Urothelium cell line (cell line): ENCODE results near the gene PDLIM5.
"Not testable (repeated sequence)": the region's sequence is repeated elsewhere in the genome, so short reads cannot be mapped to it uniquely, and the experiment has no call there.

ENCODE experiments used
- DNase-seq: peaks from one replicate; pipeline ENCODE4 v3.0.0; 2011; ENCODE audit warnings: low spot score, mixed read lengths
- FAIRE-seq: peaks from 2 replicates; lab custom pipeline; 2011; peaks lifted over from hg19 to GRCh38; lab: Jason Lieb, UNC

PDLIM5 gene

DNA sequence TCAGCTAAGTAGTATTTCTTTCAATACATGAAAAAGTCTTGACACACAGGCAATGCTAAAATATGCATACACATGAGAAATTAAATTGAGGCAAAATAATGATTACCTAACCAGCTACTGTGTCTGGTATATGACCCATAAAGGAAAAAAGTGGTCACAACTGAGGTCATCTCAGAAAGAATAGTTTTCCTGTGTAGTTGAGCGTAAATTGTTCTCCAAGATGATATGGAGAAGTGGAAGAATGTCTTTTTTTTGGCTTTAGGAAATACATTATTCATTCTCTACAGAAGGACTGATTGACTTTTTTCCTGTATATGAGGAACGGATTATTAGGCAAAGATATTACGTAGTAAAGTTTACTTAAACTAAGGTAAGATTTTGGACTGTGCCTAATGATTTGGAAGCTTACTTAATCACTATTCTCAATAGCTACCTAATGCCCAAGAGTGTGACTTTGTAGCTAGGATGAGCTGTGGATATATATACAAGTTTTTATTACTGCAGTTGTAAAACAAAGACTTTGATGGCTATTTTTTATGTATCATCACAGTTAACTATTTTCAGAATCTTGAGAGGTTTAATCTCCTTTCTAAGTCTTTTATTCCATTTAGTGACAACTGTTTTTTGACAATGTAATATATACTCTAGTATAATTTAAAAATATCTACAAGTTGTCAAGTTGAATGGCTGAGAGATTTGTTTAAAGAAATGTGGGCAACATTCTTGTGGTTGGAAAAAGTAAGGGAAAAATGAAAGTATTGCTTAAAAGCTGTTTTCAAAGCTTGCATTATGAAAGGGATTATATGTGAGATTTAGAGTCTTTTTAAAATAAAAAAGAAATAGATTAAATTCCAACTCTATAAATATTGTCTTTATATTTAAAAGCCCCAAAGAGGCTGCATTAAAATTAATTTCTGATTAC is 100.2 kb downstream of the PDLIM5 start:
- no peak for DNase-seq
- no peak for FAIRE-seq

DNA sequence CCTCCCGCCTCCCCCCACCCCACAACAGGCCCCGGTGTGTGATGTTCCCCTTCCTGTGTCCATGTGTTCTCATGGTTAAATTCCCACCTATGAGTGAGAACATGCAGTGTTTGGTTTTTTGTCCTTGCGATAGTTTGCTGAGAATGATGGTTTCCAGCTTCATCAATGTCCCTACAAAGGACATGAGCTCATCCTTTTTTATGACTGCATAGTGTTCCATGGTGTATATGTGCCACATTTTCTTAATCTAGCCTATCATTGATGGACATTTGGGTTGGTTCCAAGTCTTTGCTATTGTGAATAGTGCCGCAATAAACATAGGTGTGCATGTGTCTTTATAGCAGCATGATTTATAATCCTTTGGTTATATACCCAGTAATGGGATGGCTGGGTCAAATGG is 104.3 kb downstream of the PDLIM5 start:
- DNase-seq, FAIRE-seq: not testable (repeated sequence)

DNA sequence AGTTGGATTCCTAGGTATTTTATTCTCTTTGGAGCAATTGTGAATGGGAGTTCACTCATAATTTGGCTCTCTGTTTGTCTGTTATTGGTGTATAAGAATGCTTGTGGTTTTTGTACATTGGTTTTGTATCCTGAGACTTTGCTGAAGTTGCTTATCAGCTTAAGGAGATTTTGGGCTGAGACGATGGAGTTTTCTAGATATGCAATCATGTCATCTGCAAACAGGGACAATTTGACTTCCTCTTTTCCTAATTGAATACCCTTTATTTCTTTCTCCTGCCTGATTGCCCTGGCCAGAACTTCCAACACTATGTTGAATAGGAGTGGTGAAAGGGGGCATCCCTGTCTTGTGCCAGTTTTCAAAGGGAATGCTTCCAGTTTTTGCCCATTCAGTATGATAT is 105.9 kb downstream of the PDLIM5 start:
- FAIRE-seq, DNase-seq: not testable (repeated sequence)

DNA sequence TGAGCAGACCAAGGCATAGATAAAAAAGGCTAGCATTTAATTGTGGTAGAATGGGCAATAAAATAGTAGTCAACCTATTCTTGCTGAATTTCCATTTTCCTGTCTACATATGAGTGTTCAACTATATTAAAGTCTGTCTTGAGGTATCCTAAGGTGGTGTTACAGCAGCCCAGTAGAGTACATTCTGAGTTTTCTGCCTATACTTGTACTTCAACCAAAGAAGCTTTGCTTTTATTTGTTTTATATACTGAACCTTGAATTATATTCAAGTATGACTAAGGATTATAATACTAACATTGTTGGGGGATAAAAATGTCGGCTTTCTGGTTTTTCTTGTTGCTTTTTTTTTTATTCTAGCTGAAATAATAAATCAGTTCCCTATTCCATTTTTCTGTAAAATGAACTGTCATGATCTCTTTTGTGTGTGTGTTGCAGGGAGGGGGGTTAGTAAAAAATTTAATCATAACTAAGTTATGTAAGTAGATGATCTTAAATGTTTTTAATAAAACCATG is 106.7 kb downstream of the PDLIM5 start:
- FAIRE-seq: no peak
- DNase-seq: no peak

DNA sequence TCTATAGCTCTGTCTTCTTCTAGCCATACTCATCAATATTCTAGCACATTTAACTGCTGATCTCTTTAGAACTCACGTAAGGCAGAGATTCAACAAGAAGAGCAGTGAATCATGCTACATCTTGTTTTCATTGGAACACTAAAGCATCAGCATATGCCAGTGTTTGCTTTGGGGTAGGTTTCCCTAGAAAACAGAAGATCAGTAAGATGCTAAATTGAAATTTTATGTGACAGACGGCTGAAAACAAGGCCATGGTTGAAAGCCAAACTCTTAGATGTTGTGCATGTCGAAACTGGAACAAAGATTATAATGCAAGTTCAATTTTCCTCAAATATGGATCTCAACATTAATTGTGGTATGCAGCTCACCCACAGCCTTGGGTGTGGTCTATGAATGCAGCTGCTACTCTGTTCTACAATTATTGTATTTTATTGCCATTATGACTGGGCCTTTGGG is 107.6 kb downstream of the PDLIM5 start:
- DNase-seq (no peak), FAIRE-seq (no peak)

DNA sequence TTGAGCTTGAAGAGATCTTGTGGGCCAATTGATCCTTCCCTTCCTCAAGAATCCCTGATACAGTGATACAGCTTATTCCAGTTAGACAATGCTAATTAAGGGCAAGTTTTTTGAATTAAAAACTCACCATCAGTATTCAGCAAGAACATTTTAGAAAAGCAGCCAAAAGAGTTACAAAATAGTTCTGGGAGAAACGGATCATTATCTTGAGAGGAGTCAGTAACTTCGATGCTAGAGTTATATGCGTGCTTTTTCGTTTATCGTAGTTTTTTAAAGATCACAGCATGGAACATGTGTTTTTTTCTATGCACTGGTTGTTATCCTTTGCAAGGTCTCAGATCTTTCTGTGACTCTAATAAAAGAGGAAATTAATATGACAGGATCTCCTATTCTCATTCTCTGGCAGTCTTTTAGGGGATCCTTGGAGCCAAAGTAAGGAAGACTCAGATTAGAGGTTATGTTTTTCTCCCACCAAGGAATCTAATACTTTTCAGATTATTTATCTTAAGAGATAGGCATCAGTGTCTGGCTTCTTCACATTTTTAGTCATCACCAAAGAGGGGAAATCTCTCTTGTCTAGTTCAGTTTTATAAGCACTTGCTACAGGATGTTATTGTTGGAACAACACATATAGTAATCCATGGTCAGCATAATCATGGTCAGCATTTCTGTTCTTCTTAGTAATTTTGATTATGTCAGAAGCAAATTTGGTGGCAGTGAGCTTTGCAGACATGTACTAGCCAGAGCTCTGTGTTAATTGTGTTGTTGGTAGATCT is 109.7 kb downstream of the PDLIM5 start:
- no peak for FAIRE-seq

DNA sequence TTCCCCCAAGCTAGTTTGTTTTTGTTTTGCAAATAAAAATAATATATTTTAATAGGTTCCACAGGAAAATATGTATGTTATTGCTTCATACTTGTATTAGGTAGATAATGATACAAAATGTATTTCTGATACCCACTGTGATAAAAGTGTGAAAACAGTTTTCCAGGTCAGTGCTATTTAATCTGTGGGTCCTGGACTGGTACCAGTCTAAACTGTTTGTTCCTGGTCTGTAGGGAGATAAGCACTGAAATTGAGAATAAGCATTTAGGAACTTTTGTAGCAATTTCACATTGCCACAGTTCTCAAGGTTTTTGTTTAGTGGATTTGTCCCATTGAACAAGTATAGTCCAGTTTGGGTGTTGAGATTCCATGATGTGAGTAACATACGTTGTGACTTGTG is 110.5 kb downstream of the PDLIM5 start:
- no peak for DNase-seq

More for the DNA sequence above, 109.7 kb downstream of the PDLIM5 start:
- DNase-seq: no peak

DNA sequence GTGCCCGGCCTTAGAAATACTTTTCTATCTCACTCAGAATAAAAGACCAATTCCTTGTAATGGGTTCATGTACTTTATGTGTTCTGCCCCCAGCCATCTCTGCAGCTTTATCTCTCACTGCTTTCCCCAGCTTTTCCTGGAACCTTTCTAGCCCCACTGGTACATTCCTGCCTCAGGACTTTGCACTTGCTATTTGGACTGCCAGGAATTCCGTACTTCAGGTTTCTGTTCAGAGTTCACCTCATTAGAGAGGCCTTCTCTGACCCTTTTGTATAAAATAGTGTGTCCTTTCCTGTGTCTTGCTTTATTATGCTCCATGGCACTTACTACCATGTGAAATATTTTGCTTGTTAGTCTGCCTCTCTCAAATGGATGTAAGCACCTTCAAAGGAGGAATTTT is 112.5 kb downstream of the PDLIM5 start:
- no peak for DNase-seq
- FAIRE-seq: no peak

More for the DNA sequence above, 110.5 kb downstream of the PDLIM5 start:
- FAIRE-seq: no peak

DNA sequence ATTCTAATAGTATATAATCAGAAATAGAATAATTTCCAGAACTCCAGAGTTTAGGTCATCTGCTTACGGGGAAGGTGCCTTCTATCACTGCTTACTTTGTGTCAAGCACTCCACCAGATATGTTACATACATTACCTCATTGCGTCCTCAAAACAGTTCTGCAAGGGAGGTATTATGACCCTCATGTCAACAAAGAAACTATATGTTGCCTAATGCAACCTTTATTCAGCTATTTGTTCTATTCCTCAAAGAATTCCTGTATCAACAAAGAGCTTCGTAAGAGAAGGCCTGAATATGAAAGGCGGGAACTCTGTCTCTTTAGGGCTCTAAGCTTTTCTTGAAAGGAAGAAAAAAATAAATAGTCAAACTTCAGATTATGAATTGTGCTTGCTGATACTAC is 114.7 kb downstream of the PDLIM5 start:
- FAIRE-seq (no peak), DNase-seq (no peak)

DNA sequence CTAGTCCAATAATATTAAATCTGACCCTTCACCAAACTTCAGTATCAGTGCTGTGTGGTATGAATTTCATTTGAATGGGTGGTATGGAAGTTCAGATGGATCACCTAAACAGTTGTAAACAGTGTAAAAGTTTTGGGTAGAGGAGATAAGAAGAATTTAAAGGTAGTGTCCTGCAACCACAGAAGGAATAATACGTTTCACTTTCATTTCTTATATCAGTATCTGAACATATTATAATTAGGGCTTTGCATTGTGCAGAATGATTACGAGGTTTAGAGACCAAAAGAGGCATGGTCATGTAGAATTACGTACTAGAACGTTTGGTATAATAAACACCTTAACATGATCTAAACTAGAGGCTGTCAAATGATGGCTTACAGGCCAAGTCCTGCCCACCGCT is 116.1 kb downstream of the PDLIM5 start:
- FAIRE-seq (no peak), DNase-seq (no peak)

DNA sequence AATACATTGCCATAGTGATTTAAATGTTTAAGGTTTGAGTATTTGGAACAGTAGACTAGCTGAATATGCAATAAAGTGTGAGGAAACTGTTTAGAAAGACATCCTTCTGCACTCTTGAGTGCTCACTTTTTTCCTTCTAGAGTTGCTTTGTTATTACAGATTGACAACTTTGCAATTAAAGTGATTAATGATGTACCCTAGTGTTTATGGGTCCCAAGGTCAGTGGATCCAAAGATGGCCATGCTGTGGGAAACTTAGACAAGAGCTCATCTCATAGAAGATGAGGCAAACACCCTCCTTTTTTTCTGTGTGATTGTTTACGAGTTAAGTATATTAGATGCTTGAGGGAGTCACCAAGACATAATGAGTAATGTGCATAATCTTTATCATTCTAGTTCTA is 118.8 kb downstream of the PDLIM5 start:
- no peak for FAIRE-seq
- DNase-seq: no peak

DNA sequence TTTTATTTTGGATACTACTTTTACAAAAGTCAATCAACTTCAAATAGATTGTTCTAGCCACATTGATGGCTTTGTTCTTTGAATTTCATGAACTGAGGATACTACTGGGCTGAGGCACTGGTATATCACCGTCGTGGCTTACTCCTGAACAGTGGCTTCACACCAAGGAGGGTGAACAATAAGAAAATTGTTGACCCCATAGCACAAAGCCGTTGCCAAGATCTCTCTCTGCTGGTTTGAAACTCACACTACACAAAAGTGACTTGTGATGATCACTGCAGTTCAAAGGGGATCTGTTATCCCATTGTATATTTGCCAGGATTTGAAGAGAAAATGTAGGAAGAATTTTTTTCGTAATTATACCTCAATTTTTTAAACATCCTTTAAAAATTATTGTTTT is 119.6 kb downstream of the PDLIM5 start:
- no peak for FAIRE-seq
- no peak for DNase-seq

DNA sequence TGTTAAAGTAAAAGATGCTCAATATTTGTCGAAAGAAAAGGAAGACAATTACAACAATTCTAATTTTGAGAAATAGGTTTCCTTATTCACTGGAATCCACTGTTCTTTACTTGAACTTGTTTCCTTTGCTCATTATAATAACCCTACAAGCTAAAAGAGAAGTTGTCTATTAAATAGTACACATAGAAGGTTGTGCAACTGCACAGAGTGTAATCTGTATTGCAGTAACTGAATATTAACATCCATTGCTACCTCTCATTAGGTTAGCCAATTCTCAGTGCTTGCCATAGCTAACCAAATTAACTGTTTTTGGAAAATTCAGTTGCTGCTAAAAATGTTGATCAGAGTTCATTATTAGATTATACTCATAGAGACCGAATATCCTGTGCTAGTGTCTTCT is 120.0 kb downstream of the PDLIM5 start:
- no peak for FAIRE-seq
- DNase-seq: no peak

DNA sequence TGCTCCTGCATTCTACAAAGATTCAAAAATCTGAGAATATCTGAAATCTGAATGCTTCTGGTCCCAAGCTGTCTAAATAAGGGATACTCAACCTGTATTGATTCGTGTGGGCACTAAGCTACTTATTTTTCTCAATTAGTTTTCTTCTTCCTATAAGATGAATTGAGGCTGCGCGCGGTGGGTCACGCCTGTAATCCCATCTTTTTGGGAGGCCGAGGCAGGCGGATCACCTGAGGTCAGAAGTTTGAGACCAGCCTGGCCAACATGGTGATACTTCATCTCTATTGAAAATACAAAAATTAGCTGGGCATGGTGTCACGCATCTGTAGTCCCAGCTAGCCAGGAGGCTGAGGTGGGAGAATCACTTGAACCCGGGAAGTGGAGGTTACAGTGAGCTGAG is 122.3 kb downstream of the PDLIM5 start:
- DNase-seq (no peak), FAIRE-seq (no peak)

DNA sequence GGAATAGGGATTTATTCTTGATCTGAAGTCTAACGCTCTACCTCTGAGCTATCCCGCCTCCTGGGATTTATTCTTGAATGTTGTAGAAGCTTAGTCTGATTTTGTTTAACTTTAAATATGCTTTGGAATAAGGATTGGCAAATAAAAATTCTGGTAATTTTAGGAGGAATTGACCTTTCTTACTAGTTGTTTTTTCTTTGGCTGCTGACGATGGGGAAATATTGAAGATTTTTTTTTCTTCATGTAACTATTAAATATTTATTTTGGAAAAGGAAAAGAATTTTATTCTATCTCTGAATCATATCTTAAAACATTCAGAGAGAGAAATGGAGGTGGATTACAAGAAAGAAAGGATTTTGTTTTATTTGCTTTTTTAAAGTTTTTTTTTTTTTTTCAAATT is 122.9 kb downstream of the PDLIM5 start:
- FAIRE-seq (no peak), DNase-seq (no peak)

DNA sequence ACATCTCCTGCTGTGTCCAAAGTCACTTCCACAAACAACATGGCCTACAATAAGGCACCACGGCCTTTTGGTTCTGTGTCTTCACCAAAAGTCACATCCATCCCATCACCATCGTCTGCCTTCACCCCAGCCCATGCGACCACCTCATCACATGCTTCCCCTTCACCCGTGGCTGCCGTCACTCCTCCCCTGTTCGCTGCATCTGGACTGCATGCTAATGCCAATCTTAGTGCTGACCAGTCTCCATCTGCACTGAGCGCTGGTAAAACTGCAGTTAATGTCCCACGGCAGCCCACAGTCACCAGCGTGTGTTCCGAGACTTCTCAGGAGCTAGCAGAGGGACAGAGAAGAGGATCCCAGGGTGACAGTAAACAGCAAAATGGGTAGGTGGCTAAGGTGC is 123.9 kb downstream of the PDLIM5 start:
- DNase-seq (no peak), FAIRE-seq (no peak)

DNA sequence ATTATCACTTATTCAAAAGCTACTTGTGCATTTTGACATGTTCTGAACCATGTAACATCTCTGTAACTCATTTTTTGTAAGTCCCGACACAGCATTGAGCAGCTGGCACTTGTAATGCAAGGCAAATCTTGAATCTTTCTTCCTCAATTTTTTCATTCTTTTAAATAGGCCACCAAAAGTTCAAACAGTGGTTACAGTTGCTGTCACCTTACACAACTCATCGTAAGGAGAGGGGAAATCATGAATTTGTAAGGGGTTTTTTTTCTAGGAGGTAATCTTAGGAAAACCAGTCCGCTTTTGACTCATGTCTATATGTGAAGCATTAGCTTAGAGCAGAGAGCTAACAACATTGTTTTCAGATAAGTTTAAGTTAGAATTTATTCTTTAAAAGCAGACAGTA is 124.5 kb downstream of the PDLIM5 start:
- FAIRE-seq (no peak), DNase-seq (no peak)

DNA sequence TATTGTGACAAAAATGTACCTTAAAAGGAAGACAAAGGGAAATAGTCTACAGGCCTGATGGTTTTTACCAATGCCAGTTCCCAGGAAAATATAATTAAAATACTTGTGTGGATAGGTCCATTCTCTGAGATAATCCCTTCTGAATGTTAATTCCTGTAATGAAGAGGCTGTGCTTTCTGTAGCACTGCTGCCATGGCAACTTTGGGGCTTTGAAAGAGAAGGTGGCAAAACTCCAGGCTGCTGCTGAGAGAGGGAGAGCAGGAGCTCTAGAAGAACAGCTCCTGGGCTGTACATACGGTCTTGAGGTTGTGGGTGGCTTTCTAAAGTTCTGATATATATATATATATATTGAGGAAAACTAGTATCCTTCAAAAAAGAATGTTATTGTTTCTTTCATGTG is 125.4 kb downstream of the PDLIM5 start:
- DNase-seq (no peak), FAIRE-seq (no peak)

DNA sequence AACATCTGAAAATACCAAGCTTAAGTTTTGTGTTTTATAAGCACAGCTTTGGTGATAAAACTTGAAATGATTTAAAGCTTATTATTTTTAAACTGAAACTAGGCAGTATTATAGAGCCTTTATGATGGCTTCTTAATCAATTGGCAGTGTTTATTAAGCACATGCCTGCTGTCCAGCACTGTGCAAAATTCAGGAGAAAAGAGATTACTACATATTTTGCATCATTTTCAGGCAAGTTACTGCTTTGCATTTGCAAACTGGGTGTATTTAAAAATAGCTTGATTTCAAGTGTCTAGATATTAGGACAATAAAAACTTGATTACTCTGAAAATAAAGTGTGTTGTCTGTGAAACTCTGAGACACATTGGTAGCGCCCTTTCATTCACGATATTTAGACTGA is 126.5 kb downstream of the PDLIM5 start:
- FAIRE-seq: no peak
- no peak for DNase-seq

DNA sequence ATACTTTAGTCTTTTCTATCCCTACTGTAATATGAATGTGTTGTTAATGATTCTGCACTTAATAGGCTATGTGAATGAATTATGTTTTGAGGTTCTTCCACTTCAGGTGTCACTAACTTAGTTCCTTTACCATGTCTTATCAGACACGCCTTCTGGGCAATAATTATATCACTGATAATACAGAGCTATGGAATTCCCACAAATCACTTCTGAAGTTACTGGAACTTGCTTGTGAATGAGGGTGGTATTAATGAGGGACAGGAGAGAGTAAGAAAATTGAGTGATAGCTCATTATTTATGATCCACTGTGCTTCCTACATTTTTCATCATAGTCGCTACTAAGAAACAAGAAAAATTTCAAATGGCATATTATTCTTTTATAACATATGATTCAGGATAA is 130.0 kb downstream of the PDLIM5 start:
- DNase-seq: no peak
- FAIRE-seq: no peak

DNA sequence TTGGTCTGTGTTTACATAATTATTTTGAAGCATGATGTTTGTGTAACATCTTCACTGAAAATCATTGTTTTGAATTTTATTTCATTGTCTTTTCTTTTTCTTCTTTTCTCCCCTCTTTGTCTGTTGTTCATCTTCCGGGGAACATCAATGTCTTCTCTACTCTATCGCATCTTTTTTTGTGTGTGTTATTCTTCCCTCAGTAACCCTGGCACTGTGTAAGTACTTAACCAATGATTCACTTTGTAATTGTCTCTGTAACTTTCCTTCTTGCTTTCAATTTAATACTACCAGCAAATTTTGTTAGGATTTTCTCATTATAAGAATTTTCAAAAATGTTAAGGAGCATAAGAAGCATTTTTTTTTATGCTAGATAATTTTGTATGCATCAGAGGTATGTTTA is 130.8 kb downstream of the PDLIM5 start:
- FAIRE-seq (no peak), DNase-seq (no peak)
